ENCODE data around the gene KDM4B. TPM values are rescaled to one million over a fixed set of nuclear protein-coding genes. Genes with fewer than 3 reads are reported as not detected.

KDM4B gene
- total RNA-seq, 4 donors from 2014 or later, result 26.6 to 84.2 (median 39.9) TPM

DNA sequence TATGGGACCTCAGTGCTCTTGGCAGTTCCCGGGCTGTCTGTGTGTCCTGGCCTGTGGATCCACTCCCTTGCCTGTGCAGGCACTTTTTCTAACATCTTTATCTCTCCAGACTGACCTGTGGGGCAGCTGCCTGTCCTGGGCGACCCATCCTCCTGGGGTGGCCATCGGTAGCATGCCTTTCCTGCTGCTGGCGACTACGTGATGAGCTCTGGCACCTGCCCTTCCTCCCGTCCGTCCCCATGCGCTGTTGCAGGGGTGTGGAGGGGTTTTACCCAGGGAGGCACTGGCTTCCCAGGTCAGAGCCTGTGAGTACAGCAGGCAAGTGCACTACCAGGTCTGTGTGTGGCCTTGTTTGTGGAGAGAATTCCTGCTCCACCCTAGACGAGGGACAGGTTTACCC is 93.3 kb downstream of the KDM4B start:
- Histone ChIP-seq H3K27me3 (no peaks in the 10 kb centered on the region), H3K27ac (no peak overlapping the region), H3K36me3 (peaks cover 0 to 10% (median 3%) of the 10 kb centered on the region in 4 donors), H3K4me3 (no peak overlapping the region), H3K9me3 (peaks cover 0 to 4% of the 10 kb centered on the region in 2 donors), H3K4me1 (no peaks in the 10 kb centered on the region)
- in situ Hi-C loops (cut with MboI; ENCODE audit: low pct_ligation_motif_present in 1 of 4, low pct_unique_long_range_greater_than_20kb in 1 of 4, low sequenced_read_pairs in 3 of 4), result loop anchor here in 1 of 4 donors (25.0 kb wide), 1 partner anchor 525 kb away; no protein-coding TSS in a partner anchor
- DNase-seq, result no peak
- intact Hi-C loops (cut with DNase I; ENCODE audit: low total_unique reads), result no loop called here
- 98 to 100% methylated on average over 1 to 9 of the region's 9 CpGs for WGBS, 2 donors (ENCODE audit: low coverage in 1 of 2)
- no peak for TF ChIP-seq EP300 (IDR thresholded peaks at IDR 0.05; ENCODE audit: low read depth)
- TF ChIP-seq, protein P1, sequence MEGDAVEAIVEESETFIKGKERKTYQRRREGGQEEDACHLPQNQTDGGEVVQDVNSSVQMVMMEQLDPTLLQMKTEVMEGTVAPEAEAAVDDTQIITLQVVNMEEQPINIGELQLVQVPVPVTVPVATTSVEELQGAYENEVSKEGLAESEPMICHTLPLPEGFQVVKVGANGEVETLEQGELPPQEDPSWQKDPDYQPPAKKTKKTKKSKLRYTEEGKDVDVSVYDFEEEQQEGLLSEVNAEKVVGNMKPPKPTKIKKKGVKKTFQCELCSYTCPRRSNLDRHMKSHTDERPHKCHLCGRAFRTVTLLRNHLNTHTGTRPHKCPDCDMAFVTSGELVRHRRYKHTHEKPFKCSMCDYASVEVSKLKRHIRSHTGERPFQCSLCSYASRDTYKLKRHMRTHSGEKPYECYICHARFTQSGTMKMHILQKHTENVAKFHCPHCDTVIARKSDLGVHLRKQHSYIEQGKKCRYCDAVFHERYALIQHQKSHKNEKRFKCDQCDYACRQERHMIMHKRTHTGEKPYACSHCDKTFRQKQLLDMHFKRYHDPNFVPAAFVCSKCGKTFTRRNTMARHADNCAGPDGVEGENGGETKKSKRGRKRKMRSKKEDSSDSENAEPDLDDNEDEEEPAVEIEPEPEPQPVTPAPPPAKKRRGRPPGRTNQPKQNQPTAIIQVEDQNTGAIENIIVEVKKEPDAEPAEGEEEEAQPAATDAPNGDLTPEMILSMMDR (IDR thresholded peaks at IDR 0.05), result no peak
- TF ChIP-seq POLR2A (IDR thresholded peaks at IDR 0.05), result no peak
- TF ChIP-seq POLR2AphosphoS5 (IDR thresholded peaks at IDR 0.05), result no peak

GRCh38 chr19:5062799-5063198 is 93.9 kb downstream of the KDM4B start:
- in situ Hi-C loops (cut with MboI; ENCODE audit: low pct_ligation_motif_present in 1 of 4, low pct_unique_long_range_greater_than_20kb in 1 of 4, low sequenced_read_pairs in 3 of 4), result loop anchor here in 1 of 4 donors (25.0 kb wide), 1 partner anchor 525 kb away; no protein-coding TSS in a partner anchor
- TF ChIP-seq EP300 (IDR thresholded peaks at IDR 0.05; ENCODE audit: low read depth) (no peak), POLR2AphosphoS5 (IDR thresholded peaks at IDR 0.05) (no peak)
- TF ChIP-seq, protein P1 (IDR thresholded peaks at IDR 0.05), result no peak
- WGBS, 2 donors (ENCODE audit: low coverage in 1 of 2), result 60 to 89% methylated on average over 1 to 4 of the region's 4 CpGs

DNA sequence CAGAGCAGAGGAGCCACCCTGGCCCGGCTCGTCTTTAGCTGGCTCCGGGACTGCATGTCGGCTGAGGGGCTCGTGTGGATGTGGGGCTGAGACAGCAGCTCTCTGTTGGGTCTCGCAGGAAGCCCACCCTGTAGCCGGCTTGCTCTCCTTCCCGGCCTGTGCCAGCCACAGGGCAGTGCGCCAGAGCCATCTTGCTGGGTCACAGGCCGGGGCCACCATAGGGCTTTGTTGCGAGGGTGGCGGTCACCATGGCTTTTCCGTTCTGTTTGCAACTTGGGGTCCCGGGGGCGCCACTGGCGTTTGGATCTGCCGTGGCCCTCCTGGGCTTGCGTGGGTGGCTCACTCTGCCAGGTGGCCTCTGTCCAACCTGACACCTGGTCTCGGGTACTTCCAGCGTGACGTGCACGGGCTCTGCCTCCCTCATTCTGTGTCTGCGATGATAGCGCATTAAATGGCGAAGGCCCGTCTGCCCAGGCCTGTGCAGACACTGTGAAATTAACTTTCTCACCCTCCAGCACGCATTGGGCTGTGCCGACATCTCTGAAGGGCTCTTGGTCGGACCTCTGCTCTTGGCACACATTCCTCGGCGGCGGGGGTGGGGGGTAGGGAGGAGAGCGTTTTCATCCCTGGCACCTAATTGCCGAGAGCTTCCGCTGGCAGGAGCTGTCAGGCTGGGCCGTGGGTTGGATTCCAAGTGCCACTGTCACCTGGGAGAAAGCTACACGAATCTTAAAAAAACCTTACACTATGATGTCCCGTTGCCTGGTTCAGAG is 95.1 kb downstream of the KDM4B start:
- Histone ChIP-seq H3K4me3 (no peak overlapping the region), H3K36me3 (peaks cover 0 to 10% (median 3%) of the 10 kb centered on the region in 4 donors)
- no peak for DNase-seq

More at GRCh38 chr19:5062799-5063198, 93.9 kb downstream of the KDM4B start:
- intact Hi-C loops (cut with DNase I; ENCODE audit: low total_unique reads), result no loop called here
- Histone ChIP-seq H3K4me3 (no peak overlapping the region), H3K9me3 (peaks cover 0 to 4% of the 10 kb centered on the region in 2 donors), H3K4me1 (no peaks in the 10 kb centered on the region), H3K36me3 (peaks cover 0 to 10% (median 3%) of the 10 kb centered on the region in 4 donors), H3K27ac (no peak overlapping the region), H3K27me3 (no peaks in the 10 kb centered on the region)
- no peak for DNase-seq

GRCh38 chr19:5064896-5065295 is 96.0 kb downstream of the KDM4B start:
- H3K9me3 ChIP-seq, result peaks cover 0 to 4% of the 10 kb centered on the region in 2 donors
- in situ Hi-C loops (cut with MboI; ENCODE audit: low pct_ligation_motif_present in 1 of 4, low pct_unique_long_range_greater_than_20kb in 1 of 4, low sequenced_read_pairs in 3 of 4) (loop anchor here in 1 of 4 donors (25.0 kb wide), 1 partner anchor 522 kb away; no protein-coding TSS in a partner anchor), intact Hi-C loops (cut with DNase I; ENCODE audit: low total_unique reads) (no loop called here)
- no peaks in the 10 kb centered on the region for H3K4me1 ChIP-seq
- WGBS, 2 donors (ENCODE audit: low coverage in 1 of 2), result 91% methylated on average over 19 of the region's 19 CpGs; no CpG with 5 or more reads in 1 of the 2 donors
- H3K36me3 ChIP-seq, result peaks cover 0 to 10% (median 3%) of the 10 kb centered on the region in 4 donors
- H3K27ac ChIP-seq, result no peak overlapping the region
- no peak for TF ChIP-seq POLR2A (IDR thresholded peaks at IDR 0.05)
- no peak for TF ChIP-seq POLR2AphosphoS5 (IDR thresholded peaks at IDR 0.05)
- no peak for TF ChIP-seq EP300 (IDR thresholded peaks at IDR 0.05; ENCODE audit: low read depth)
- TF ChIP-seq, protein P1 (IDR thresholded peaks at IDR 0.05), result no peak
- no peak for DNase-seq
- no peaks in the 10 kb centered on the region for H3K27me3 ChIP-seq
- no peak overlapping the region for H3K4me3 ChIP-seq

More for the DNA sequence above, 95.1 kb downstream of the KDM4B start:
- Histone ChIP-seq H3K27me3 (no peaks in the 10 kb centered on the region), H3K9me3 (peaks cover 0 to 4% of the 10 kb centered on the region in 2 donors), H3K4me1 (no peaks in the 10 kb centered on the region), H3K27ac (no peak overlapping the region)
- intact Hi-C loops (cut with DNase I; ENCODE audit: low total_unique reads) (no loop called here), in situ Hi-C loops (cut with MboI; ENCODE audit: low pct_ligation_motif_present in 1 of 4, low pct_unique_long_range_greater_than_20kb in 1 of 4, low sequenced_read_pairs in 3 of 4) (loop anchor here in 1 of 4 donors (25.0 kb wide), 1 partner anchor 523 kb away; no protein-coding TSS in a partner anchor)
- TF ChIP-seq, protein P1 (IDR thresholded peaks at IDR 0.05), result no peak
- TF ChIP-seq EP300 (IDR thresholded peaks at IDR 0.05; ENCODE audit: low read depth), result no peak
- no peak for TF ChIP-seq POLR2AphosphoS5 (IDR thresholded peaks at IDR 0.05)
- TF ChIP-seq POLR2A (IDR thresholded peaks at IDR 0.05), result no peak
- 95 to 100% methylated on average over 4 to 38 of the region's 38 CpGs for WGBS, 2 donors (ENCODE audit: low coverage in 1 of 2)

All from transverse colon (tissue), 4 donors.